Epithelial cell of prostate (primary cell): ENCODE results near the gene CTPS1.
A peak's percentile ranks its signal among the peaks of the same experiment; 100 is the strongest.

ENCODE experiments used
- DNase-seq: peaks from one replicate; pipeline ENCODE4 v3.0.0-alpha.2; 2011; ENCODE audit warnings: low read depth, low spot score
- H3K27ac ChIP-seq: fragments of 450-650 bp; 2 replicates; pipeline ENCODE4 v1.5.1; 2017; ENCODE audit warnings: mild to moderate bottlenecking

CTPS1 gene

DNA sequence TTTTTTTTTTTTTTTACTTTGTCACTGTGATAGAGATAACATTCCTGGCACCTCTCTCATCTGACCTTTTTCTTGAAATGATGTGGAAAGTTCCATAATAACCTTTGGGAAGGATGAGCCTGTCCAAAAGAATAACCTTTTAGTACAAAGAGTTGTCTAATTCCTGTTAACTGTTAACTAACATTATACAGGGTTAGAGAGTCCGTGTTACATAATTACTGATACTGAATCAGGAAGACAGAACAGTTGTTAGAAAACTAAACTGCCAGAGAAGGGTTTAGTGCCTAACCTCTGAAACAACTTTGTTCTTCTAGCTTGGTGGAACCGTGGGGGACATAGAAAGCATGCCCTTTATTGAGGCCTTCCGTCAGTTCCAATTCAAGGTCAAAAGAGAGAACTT, 8.8 kb downstream of the CTPS1 start:
- no peak for DNase-seq
- H3K27ac ChIP-seq, result no peak overlapping the region

DNA sequence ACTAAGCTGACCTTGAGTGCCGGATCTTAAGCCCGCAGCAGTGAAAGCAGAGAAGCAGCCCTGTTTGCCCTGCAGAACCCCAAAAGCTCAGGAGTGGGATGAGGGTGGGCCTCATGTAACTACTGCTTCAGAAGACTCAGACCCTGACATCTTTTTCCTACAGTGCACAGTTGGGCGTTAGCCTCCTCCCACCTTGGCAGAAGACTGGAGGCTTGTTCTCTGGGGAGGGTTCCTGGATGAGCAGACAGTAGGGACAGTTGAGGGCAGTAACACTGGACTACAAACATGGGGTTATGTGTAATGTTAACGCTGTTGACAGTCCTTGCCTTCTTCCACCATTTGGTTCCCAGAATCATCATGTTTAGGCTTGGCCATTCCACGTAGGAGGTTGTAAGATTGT, 9.6 kb downstream of the CTPS1 start:
- H3K27ac ChIP-seq, result no peak overlapping the region
- no peak for DNase-seq

DNA sequence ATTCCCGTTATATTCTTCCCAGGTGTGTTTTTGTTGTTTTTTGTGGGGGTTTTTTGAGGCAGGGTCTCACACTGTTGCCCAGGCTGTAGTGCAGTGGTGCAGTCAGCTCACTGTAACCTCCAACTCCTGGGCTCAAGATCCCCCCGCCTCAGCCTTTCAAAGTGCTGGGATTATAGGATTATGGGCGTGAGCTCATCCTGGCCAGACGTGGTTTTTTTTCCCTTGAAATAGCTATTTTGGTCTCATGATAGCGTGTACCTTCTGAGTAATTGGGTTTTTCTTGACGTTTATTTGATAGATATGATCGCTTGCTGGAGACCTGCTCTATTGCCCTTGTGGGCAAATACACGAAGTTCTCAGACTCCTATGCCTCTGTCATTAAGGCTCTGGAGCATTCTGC, 17.6 kb downstream of the CTPS1 start:
- H3K27ac ChIP-seq, result no peak overlapping the region
- DNase-seq, result no peak

DNA sequence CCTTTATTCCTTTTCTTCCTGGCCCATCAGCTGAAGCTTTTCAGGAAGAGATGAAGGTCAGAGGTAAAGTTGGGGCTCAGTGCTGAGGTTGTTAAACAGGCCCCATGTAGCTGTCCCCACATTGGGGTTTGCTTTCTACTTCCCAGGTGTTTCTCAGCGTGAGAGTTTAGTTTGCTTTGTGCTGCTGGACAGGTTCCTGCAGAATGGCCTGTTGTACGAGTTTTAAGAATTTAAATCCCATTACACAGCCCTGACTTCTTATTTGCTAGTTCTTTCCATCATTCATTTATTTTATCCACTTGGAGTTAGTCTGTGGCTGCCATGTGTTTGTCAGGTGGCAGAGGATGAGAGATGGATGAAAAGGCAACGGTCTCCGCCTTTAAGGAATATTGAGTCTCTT, 19.2 kb downstream of the CTPS1 start:
- DNase-seq, result no peak
- no peak overlapping the region for H3K27ac ChIP-seq

DNA sequence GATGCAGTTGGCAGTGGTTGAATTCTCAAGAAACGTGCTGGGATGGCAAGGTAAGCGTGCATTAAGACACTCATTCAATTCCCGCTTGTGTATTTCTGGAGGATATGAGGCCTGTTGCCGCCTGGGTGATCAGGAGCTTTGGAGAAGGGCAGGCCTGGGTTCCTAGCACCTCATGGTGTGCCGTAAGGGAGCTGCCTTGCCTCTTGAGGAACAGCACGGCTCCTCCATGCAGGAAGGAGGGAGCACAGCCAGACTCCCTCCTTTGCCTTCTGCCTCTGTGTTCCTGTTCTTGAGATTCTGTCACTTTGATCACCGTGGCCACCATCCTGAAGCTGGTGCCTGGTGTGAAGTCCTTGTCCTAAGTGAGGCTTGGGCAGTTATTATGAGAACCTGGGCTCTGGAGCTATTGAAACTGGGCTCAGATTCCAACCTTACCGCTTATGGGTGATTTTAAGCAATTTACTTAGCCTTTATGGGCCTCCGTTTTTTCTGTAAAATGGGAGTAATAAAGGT, 23.7 kb downstream of the CTPS1 start:
- peak overlapping the region; percentile 55 for H3K27ac ChIP-seq
- DNase-seq, result no peak

DNA sequence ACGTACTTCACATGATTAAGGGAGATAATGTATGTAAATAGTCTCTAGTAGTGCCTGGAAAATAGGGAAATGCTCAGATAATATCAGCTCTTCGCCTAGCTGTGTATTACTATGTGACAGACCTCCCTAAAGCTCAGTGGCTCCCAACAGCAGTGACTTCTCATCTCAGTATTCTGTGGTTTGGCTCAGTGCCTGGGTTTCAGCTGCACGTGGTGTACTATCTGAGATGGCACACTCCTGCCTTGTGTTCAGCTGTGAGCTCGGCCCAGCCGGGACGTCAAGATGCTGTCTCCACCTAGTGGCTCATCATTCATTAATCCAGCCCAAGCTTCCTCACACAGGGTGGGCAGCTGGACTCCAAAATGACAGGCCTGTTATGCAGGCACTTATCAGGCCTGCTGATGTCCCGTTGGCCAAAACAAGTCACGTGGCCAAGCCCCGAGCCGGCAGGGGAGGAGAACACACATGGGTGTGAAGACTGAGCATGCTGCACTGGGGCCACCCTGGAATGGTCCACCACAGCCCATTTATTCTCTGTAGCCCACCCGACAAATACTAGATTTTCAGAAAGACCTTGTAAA, 24.2 kb downstream of the CTPS1 start:
- peak overlapping the region; percentile 55 for H3K27ac ChIP-seq
- peak; percentile 91 for DNase-seq

DNA sequence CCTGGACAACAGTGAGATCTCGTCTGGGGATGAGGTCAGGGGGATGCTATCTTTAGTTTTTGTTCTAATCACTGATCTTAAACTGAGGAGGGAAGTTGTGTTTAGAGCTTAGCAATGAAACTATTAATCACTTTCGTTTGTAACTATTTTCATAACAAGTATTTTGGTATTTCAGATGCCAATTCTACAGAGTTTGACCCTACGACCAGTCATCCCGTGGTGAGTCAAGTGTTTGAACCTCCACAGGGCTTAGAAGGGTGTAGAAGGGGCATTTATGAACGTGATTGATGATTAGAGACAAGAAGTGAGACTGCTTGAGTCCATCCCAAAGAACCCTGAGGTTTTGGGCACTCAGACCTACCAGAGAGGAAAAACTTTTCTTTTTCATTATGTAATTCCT, 26.4 kb downstream of the CTPS1 start:
- DNase-seq, result no peak
- peak overlapping the region; percentile 96 for H3K27ac ChIP-seq

DNA sequence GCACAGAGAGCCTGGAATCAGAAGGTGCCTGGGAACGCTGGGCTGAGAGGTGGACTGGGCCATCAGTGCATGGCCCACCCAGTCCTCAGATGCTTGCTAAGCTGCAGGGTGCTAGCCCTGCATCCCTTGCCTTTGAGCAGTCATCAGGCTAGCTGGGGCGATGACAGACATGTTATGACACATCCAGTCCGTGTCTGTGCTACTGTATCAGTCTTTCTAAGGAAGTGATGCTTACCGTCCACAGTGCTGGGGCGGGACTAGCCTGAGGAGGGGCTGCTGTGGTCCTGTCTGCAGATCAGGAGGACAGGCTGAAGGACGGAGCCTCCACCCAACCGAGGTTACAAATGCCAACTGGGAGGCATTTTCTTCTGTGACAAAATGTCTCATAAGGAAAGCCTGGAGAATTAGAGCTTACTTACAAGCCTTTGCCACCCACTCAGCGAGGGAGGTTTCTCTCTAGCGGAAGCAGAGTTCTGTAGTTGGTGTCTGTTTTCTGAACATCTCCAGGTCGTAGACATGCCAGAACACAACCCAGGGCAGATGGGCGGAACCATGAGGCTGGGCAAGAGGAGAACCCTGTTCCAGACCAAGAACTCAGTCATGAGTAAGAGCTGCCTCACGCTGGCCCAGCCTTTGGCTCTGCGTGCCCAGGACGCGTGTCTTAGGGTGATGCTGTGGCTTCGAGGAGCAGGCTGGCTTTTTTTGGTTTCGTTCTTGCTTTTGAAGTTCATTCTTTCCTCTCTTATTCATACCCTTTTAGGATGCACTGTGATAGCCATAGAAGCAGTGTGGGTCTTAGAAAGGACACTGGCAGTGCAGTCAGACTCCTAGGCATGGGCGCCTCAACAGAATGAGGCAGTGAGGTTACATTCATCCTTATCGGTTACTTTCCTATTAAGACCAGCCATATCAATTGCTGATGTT, 27.7 kb downstream of the CTPS1 start:
- peak overlapping the region; percentile 96 for H3K27ac ChIP-seq
- peak; percentile 91 for DNase-seq

DNA sequence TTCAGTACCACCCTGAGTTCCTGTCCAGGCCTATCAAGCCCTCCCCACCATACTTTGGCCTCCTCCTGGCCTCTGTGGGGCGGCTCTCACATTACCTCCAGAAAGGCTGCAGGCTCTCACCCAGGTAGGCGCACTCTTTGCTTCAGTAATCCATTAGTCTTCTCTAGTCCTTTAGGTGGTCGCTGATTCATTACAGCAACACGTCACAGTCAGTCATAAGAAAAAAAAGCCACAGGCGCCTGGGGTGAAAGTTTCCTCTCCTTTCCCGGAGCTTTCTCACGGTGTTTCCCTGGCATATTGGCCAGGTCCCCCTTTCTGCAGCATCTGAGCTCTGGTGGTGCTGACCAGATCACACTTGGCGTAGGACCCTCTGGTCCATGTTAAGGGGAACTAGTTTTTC, 30.0 kb downstream of the CTPS1 start:
- peak overlapping the region; percentile 96 for H3K27ac ChIP-seq
- no peak for DNase-seq

DNA sequence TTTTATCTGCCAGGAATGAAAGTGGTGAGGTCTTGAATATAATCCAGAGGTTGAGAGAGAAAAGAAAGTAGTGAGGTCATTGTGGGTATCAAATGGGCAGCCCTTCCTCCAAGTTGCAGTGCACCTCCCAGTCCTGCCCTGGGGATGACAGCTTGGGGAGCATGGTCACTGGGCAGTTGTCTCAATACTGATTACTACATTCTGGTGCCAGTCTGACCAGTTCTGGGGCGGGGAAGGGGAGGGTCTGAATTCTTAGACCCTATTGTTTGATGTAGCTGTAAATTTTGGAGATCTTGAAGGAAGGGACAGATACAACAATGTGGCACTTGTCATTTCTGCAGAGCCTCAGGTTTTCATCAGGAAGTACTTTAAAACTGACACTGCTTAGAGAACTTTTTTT, 30.8 kb downstream of the CTPS1 start:
- H3K27ac ChIP-seq, result no peak overlapping the region
- DNase-seq, result no peak

DNA sequence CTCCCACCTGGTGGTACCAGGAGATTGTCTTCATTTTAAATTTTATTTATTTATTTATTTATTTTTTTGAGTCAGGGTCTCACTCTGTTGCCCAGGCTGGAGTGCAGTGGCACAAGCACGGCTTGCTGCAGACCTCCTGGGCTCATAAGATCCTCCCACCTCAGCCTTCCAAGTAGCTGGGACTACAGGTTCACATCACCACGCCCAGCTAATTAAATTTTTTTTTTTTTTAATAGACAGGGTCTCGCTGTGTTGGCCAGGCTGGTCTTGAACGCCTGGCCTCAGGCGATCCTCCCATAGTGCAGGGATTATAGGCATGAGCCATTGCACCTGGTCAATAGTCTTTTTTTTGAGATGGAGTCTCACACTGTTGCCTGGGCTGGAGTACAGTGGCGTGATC, 33.5 kb downstream of the CTPS1 start:
- H3K27ac ChIP-seq, result no peak overlapping the region
- no peak for DNase-seq

DNA sequence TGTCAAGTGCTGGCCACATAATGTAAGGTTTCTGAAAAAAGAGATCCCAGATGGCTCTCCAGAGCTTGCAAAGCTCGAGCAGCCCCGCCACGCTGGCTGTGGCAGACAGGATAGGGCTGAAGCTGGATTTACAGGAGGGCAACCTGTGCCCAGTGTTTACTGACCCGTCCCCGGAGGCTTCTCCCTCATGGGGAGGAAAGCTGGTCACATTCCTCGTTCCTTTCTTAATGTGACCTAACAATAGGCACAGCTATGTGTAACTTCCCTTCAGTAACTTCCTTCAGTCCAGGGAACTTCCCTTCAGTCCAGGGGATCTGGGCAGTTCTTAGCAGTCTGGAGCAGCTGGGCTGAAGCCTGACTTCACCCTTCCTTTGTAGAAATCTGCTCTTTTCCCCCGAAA, 34.3 kb downstream of the CTPS1 start:
- no peak overlapping the region for H3K27ac ChIP-seq
- no peak for DNase-seq

DNA sequence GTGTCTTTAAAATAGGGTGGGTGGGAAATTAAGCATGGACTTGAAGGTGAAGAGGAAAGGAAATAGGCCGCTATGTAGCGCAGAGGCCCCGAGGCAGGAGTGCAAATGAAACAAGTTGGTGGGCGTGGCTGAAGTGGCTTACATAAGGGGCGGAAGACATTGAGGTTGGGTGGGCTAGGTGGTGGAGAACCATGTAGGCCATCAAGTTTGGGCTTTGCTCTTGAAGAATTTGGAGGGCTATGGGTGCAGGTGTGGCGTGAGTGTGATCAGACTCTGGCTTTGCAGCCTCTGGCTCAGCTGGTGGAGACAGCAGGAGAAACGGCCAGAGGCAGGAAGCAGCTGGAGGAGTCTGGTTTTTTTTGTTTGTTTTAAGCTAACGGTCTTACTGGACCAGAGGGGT, 35.4 kb downstream of the CTPS1 start:
- DNase-seq, result no peak
- H3K27ac ChIP-seq, result no peak overlapping the region

DNA sequence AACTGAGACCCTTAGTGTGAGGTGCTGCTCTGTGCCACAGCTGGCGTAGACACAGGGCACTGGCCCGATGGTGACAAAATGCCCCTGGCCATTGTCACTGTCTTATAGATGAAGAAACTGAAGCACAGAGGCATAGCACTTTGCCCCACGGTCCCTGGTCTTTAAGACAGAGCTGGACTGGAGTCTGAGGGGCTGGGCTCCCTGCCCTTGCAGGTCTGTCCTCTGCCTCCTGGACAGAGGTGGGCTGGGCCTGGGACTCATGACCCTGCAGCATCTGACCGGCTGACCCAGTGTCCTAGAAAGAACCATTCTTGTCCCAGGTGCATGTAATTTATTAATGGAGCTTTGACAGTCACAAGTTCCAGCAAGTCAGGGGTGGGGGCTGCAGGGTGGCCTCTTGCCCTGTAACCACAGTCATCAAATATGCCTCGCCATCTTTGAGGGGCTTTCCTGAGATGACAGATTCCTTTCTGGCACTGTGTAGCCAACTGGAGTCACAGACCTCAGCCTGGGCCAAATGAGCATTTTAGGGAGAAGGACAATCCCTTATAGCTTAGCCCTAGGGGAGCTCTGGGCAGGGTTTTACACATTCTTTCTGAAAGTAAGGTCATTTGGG, 35.9 kb downstream of the CTPS1 start:
- no peak overlapping the region for H3K27ac ChIP-seq
- DNase-seq, result no peak

DNA sequence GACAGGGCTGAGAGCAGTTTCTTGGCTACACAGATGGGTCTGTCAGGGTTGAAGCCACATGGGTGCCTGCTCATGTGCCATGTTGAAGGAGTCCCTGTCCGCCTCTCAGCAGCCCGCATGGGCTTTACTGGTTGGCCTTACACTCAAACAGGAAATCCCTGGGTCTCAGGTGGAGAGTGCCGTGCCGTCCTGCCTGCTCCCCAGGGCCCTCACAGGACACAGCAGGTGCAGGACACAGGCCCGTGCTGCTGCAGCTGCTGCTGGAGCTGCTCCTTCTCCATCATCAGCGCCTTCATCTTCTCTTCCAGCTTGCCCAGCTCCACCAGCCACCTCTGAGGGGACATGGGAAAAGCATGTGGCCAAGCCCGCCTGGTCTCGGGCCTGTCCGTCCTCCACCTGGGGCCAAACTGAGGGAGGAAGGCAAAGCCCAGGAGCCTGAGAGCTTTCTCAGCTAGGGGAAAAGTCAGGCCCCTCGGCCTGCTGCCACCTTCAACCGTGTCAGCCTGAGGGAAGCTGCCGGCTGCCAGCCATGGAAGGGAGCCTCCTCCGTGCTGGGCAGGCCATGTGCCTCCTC, 36.5 kb downstream of the CTPS1 start:
- no peak for DNase-seq
- no peak overlapping the region for H3K27ac ChIP-seq

DNA sequence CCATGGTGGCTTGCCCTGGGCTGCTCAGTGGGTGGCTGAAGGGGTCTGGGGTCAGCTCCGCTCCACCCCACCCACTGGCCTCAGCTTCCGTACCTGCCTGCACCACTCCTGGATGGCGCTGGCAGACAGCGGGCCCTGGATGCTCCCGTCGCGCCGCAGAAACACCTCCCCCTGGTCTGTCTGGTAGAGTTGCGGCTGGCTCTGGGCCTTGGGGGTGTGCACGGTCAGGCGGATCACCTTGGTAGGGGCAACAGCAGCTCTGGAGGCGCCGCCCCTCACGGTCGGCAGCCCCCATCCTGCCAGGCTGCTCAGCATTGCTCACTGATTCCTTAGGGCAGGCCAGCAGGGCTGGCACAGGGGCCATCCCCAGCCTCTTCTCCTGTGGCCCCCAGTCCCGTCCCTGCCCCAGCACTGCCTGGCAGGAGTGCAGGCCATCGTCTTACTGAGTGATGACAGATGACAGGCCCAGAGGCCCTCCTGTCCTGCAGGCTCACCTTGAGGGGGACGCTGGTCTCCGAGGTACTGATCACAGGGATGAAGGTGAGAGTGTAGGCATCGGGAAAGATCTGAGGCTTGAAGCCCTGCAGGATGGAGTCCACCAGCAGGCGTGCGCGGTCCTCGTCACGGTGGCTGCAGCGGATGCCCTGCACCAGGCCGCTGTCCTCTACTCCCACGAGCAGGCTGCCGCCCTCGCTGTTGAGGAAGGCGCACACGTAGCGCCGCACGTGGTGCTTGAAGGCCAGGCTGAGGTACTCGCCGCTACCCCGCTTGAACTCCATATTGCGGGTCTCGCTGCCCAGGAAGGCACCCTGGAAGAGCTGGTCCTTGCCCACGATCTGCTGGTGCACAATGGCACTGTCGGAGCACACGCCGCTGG, 37.9 kb downstream of the CTPS1 start:
- no peak overlapping the region for H3K27ac ChIP-seq
- DNase-seq, result no peak

DNA sequence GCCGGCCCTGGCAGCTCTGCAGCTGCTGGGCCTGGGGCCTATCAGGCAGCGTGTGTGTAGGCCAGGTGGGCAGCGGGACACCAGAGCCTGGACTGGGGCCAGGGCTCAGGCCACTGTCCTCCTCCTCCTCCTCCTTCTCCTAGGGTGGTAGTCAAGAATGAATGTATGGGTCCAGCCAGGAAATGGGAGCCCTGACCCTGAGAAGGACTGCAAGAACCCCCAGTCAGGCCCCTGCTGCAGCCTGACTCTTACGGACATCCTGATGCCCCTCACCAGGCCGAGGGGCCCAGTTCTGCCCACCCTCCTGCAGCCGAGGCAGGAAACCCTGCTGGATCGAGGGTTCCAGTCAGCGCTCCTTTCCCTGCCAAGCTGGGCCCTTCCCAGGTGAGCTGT, 38.5 kb downstream of the CTPS1 start:
- no peak for DNase-seq
- no peak overlapping the region for H3K27ac ChIP-seq

DNA sequence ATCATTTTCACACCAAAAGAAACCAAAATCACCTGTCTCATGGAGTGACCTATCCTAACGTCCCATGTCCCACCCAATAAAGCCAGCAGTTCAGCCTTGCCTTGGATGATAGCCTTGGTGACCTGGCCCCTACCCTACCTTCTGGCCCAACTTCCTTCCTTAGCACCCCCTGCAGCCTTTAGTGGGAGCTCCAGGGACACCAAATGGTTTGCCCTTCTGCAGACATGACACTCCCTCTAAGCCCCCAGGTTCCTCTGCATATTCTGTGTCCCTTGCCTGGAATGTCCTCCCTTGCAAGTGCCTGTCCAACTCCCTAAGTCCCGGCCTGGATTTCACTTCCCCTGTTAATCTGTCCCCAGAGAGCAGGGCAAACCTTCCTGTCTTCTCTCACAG, 39.9 kb downstream of the CTPS1 start:
- H3K27ac ChIP-seq, result no peak overlapping the region
- no peak for DNase-seq

DNA sequence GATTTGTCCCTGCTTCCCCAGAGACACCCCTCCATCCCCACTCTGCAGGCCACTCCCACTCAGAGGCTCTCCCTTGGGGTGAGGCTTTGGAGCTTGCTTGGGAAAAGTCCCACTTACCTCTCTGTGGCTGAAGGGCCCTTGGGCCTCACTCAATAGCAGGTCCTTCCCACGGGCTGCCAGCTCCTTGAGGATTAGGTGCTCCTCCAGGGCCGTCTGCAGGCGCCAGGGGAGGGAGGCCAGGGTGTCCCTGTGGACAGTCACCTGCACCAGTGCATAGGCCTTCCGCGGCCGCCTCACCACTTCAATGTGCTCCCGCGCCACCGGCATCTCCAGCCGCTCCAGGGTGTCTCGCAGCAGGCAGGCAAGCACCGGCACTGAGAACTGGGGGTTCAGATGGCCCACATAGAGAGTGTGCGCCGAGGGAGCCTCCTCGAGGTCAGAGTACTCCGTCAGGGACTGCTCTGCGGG, 40.6 kb downstream of the CTPS1 start:
- no peak for DNase-seq
- no peak overlapping the region for H3K27ac ChIP-seq

DNA sequence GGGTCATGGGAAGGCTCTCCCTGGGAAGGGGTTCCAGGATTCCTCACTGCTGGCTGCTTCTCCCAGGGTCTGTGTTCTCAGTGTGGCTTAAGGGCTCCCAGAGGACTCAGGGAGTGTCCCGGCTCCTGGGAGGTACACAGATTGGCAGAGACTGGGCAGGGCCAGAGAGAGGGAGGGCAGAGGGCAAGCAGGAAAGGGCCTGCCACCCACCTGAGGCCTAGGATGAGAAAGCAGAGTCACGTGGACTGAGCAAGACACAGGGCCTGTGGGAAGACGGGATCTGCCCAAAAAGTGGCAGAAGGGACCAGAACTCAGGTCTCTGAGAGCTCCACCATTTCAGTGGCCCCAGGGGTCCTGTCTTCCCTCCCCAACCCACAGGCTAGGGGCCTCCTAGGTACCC, 41.2 kb downstream of the CTPS1 start:
- no peak for DNase-seq
- H3K27ac ChIP-seq, result no peak overlapping the region
